ENCODE measurements around the gene SERP2.

The SERP2 gene

GRCh38 chr13:44395976-44396694, 22.5 kb downstream of the SERP2 start:
- DNase-seq, result no peak
- Histone ChIP-seq H3K4me1 (peaks cover 26% of the 10 kb centered on the region), H3K36me3 (no peaks in the 10 kb centered on the region), H3K27me3 (no peaks in the 10 kb centered on the region), H3K9me3 (no peaks in the 10 kb centered on the region), H3K4me3 (ENCODE audit: low read depth, low read length) (peak overlapping the region; percentile 29)
- TF ChIP-seq CTCF (IDR thresholded peaks at IDR 0.05; ENCODE audit: low read depth, low read length), result no peak

- H3K4me1 ChIP-seq, result peaks cover 26% of the 10 kb centered on the region
- H3K36me3 ChIP-seq, result no peaks in the 10 kb centered on the region
- no peaks in the 10 kb centered on the region for H3K27me3 ChIP-seq
- TF ChIP-seq CTCF (IDR thresholded peaks at IDR 0.05; ENCODE audit: low read depth, low read length), result no peak
- peak overlapping the region; percentile 31 for H3K4me3 ChIP-seq (ENCODE audit: low read depth, low read length)
- H3K9me3 ChIP-seq, result no peaks in the 10 kb centered on the region
- DNase-seq, result peak; percentile 83
Observed at GRCh38 chr13:44396701-44397580, 23.3 kb downstream of the SERP2 start.

- H3K9me3 ChIP-seq, result no peaks in the 10 kb centered on the region
- TF ChIP-seq CTCF (IDR thresholded peaks at IDR 0.05; ENCODE audit: low read depth, low read length), result no peak
- no peaks in the 10 kb centered on the region for H3K27me3 ChIP-seq
- H3K4me1 ChIP-seq, result peaks cover 26% of the 10 kb centered on the region
- peak; percentile 32 for DNase-seq
- no peaks in the 10 kb centered on the region for H3K36me3 ChIP-seq
- H3K4me3 ChIP-seq (ENCODE audit: low read depth, low read length), result peak overlapping the region; percentile 31
Observed at GRCh38 chr13:44397766-44398223, 24.2 kb downstream of the SERP2 start.

GRCh38 chr13:44398606-44399005, 25.0 kb downstream of the SERP2 start:
- DNase-seq, result no peak
- no peak for TF ChIP-seq CTCF (IDR thresholded peaks at IDR 0.05; ENCODE audit: low read depth, low read length)
- peaks cover 31% of the 10 kb centered on the region for H3K4me1 ChIP-seq
- no peaks in the 10 kb centered on the region for H3K36me3 ChIP-seq
- H3K9me3 ChIP-seq, result no peaks in the 10 kb centered on the region
- H3K4me3 ChIP-seq (ENCODE audit: low read depth, low read length), result no peak overlapping the region
- no peaks in the 10 kb centered on the region for H3K27me3 ChIP-seq

GRCh38 chr13:44399074-44399473, 25.4 kb downstream of the SERP2 start:
- no peak for TF ChIP-seq CTCF (IDR thresholded peaks at IDR 0.05; ENCODE audit: low read depth, low read length)
- no peaks in the 10 kb centered on the region for H3K36me3 ChIP-seq
- DNase-seq, result no peak
- H3K4me1 ChIP-seq, result peaks cover 36% of the 10 kb centered on the region
- H3K9me3 ChIP-seq, result no peaks in the 10 kb centered on the region
- no peak overlapping the region for H3K4me3 ChIP-seq (ENCODE audit: low read depth, low read length)
- H3K27me3 ChIP-seq, result no peaks in the 10 kb centered on the region
